Naive thymus-derived CD4-positive, alpha-beta T cell (primary cell): ENCODE data around the gene CD200. TPM values are rescaled to one million over a fixed set of nuclear protein-coding genes. Genes with fewer than 3 reads are reported as not detected.
"Not testable (repeated sequence)": the region's sequence is repeated elsewhere in the genome, so short reads cannot be mapped to it uniquely, and the experiment has no call there.

Experiments used
- ATAC-seq: fragments of 150-1000 bp; cut with Tn5 transposase; 2 replicates; pipeline ENCODE4 v1.10.0; 2021; ENCODE audit warnings: mild to moderate bottlenecking, moderate library complexity
- CTCF ChIA-PET: fragments of 350-600 bp; sonication (Branson Sonifier 250); formaldehyde crosslinking; loops from one replicate; lab custom pipeline; 2021; ENCODE audit warnings: antibody characterized with exemption; lab: Charles Lee
- POLR2A ChIA-PET: fragments of 350-600 bp; sonication (Branson Sonifier 250); formaldehyde crosslinking; loops from one replicate; lab custom pipeline; 2021; ENCODE audit warnings: antibody characterized with exemption, inconsistent platforms; lab: Charles Lee
- DNase-seq, 9 donors: peaks; one replicate each; pipeline versions ENCODE4 v3.0.0 to v3.0.0-alpha.2; 2020 to 2022; ENCODE audit warnings: mixed read lengths in 1 of 9
- H3K27ac ChIP-seq: one replicate; pipeline ENCODE4 v1.7.0; 2013; ENCODE audit warnings: mild to moderate bottlenecking, low read depth, low read length, moderate library complexity
- H3K27me3 ChIP-seq, 2 donors: one replicate each; pipeline ENCODE4 v1.7.0; 2013; ENCODE audit warnings: low read length in 2 of 2, mild to moderate bottlenecking in 2 of 2, moderate library complexity in 2 of 2; ENCODE audit not compliant: control insufficient read depth in 2 of 2, insufficient read depth in 2 of 2
- H3K36me3 ChIP-seq, 3 experiments: 1 replicate in 2 of 3; 2 replicates in 1 of 3; pipeline ENCODE4 v1.7.0; 2013; ENCODE audit warnings: low read length in 3 of 3, mild to moderate bottlenecking in 3 of 3, moderate library complexity in 1 of 3; ENCODE audit not compliant: insufficient read depth in 3 of 3, control insufficient read depth in 2 of 3
- H3K4me1 ChIP-seq, 2 donors: one replicate each; pipeline ENCODE4 v1.7.0; 2013; ENCODE audit warnings: low read length in 2 of 2, mild to moderate bottlenecking in 2 of 2, moderate library complexity in 1 of 2; ENCODE audit not compliant: control insufficient read depth in 2 of 2, insufficient read depth in 2 of 2
- H3K4me3 ChIP-seq: 2 replicates; pipeline ENCODE4 v1.7.0; 2013; ENCODE audit warnings: mild to moderate bottlenecking, low read length
- H3K9me3 ChIP-seq, 3 experiments: 1 replicate in 2 of 3; 2 replicates in 1 of 3; pipeline ENCODE4 v1.7.0; 2013; ENCODE audit warnings: low read length in 3 of 3; ENCODE audit not compliant: control insufficient read depth in 2 of 3
- H3K27ac Mint-ChIP-seq, 9 donors: one replicate each; pipeline ENCODE4 v1.8.0; 2020 to 2022; ENCODE audit warnings: mixed read lengths in 9 of 9, mild to moderate bottlenecking in 8 of 9, moderate library complexity in 5 of 9, inconsistent platforms in 2 of 9
- H3K27me3 Mint-ChIP-seq, 5 donors: one replicate each; pipeline ENCODE4 v1.8.0; 2021 to 2022; ENCODE audit warnings: mixed read lengths in 5 of 5, mild to moderate bottlenecking in 1 of 5
- H3K36me3 Mint-ChIP-seq, 5 donors: one replicate each; pipeline ENCODE4 v1.8.0; 2020 to 2022; ENCODE audit warnings: mixed read lengths in 5 of 5, mild to moderate bottlenecking in 3 of 5, inconsistent platforms in 1 of 5
- H3K4me1 Mint-ChIP-seq, 7 donors: one replicate each; pipeline ENCODE4 v1.8.0; 2020 to 2022; ENCODE audit warnings: mixed read lengths in 7 of 7, mild to moderate bottlenecking in 3 of 7, inconsistent platforms in 1 of 7
- H3K4me3 Mint-ChIP-seq, 10 donors: one replicate each; pipeline ENCODE4 v1.8.0; 2020 to 2022; ENCODE audit warnings: mild to moderate bottlenecking in 10 of 10, mixed read lengths in 10 of 10, moderate library complexity in 6 of 10, inconsistent platforms in 2 of 10
- H3K9me3 Mint-ChIP-seq, 11 donors: one replicate each; pipeline ENCODE4 v1.8.0; 2020 to 2022; ENCODE audit warnings: mixed read lengths in 11 of 11, mild to moderate bottlenecking in 4 of 11, inconsistent platforms in 1 of 11, moderate library complexity in 1 of 11
- intact Hi-C, 2 donors: fragments of 100-400 bp; cut with micrococcal nuclease; formaldehyde crosslinking; loops; one replicate each; pipeline ENCODE4 v1.15.1; 2023
- polyA plus RNA-seq, 2 donors: library from polyadenylated mRNA; unstranded; fragments of 300-500 nt; fragmentation: Illumina TruSeq; gene quantifications; one replicate each; pipeline ENCODE4 v1.2.3, GENCODE V29; 2021
- total RNA-seq, 6 experiments: library from RNA in 5 of 6; stranded (reverse) in 5 of 6; gene quantifications; 1 replicate in 5 of 6; 2 replicates in 1 of 6; pipeline ENCODE4 v1.2.3 and lab custom pipeline; 2021 to 2026

Gene CD200
- total and polyA plus RNA-seq, 7 experiments from 2014 or later, result 2.5 to 9.1 (median 2.9) TPM

- H3K27me3 ChIP-seq, result no peaks in the 10 kb centered on the region
- ChIA-PET POLR2A (no interaction called here), CTCF (no interaction called here)
- no peaks in the 10 kb centered on the region for H3K9me3 ChIP-seq
- no peak overlapping the region for H3K27ac Mint-ChIP-seq
- no peak for ATAC-seq
- peaks cover 0 to 5% of the 10 kb centered on the region in 2 donors for H3K4me1 ChIP-seq
- peak overlapping the region in 1 of 10 donors; percentile 8 for H3K4me3 Mint-ChIP-seq
- no peak for DNase-seq
- peaks cover 0 to 5% (median 0%) of the 10 kb centered on the region in 11 donors for H3K9me3 Mint-ChIP-seq
- no peaks in the 10 kb centered on the region for H3K27me3 Mint-ChIP-seq
- peaks cover 0 to 12% (median 0%) of the 10 kb centered on the region in 5 donors for H3K36me3 Mint-ChIP-seq
- peaks cover 13 to 37% (median 24%) of the 10 kb centered on the region in 7 donors for H3K4me1 Mint-ChIP-seq
- H3K36me3 ChIP-seq, result no peaks in the 10 kb centered on the region
- intact Hi-C loops, result no loop called here
- H3K27ac ChIP-seq, result no peak overlapping the region
- H3K4me3 ChIP-seq, result no peak overlapping the region
These were observed 43.4 kb downstream of the CD200 start for GRCh38 chr3:112376241-112376911.

GRCh38 chr3:112376992-112377391, 44.0 kb downstream of the CD200 start:
- DNase-seq (no peak), ATAC-seq (peak; percentile 76)
- H3K27me3 Mint-ChIP-seq, result no peaks in the 10 kb centered on the region
- Histone ChIP-seq H3K27me3 (no peaks in the 10 kb centered on the region), H3K27ac (no peak overlapping the region), H3K4me1 (peaks cover 0 to 5% of the 10 kb centered on the region in 2 donors), H3K9me3 (no peaks in the 10 kb centered on the region), H3K4me3 (no peak overlapping the region), H3K36me3 (no peaks in the 10 kb centered on the region)
- H3K36me3 Mint-ChIP-seq, result peaks cover 0 to 10% (median 0%) of the 10 kb centered on the region in 5 donors
- ChIA-PET CTCF (no interaction called here), POLR2A (interaction anchor here (0.7 kb wide), 1 partner anchor 120 kb away, joined by 3 read pairs; no protein-coding TSS in a partner anchor)
- H3K9me3 Mint-ChIP-seq, result peaks cover 0 to 5% (median 0%) of the 10 kb centered on the region in 11 donors
- intact Hi-C loops, result no loop called here
- no peak overlapping the region for H3K27ac Mint-ChIP-seq
- peaks cover 13 to 30% (median 20%) of the 10 kb centered on the region in 7 donors for H3K4me1 Mint-ChIP-seq
- no peak overlapping the region for H3K4me3 Mint-ChIP-seq

- H3K27me3 ChIP-seq, result no peaks in the 10 kb centered on the region
- ChIA-PET POLR2A (interaction anchor here (0.7 kb wide), 1 partner anchor 120 kb away, joined by 3 read pairs; no protein-coding TSS in a partner anchor), CTCF (no interaction called here)
- H3K27me3 Mint-ChIP-seq, result no peaks in the 10 kb centered on the region
- H3K4me3 ChIP-seq, result no peak overlapping the region
- no peaks in the 10 kb centered on the region for H3K9me3 ChIP-seq
- peaks cover 0 to 5% (median 0%) of the 10 kb centered on the region in 11 donors for H3K9me3 Mint-ChIP-seq
- no peak overlapping the region for H3K27ac ChIP-seq
- H3K27ac Mint-ChIP-seq, result no peak overlapping the region
- intact Hi-C loops, result no loop called here
- peaks cover 0 to 9% (median 0%) of the 10 kb centered on the region in 5 donors for H3K36me3 Mint-ChIP-seq
- no peak overlapping the region for H3K4me3 Mint-ChIP-seq
- H3K4me1 Mint-ChIP-seq, result peaks cover 17 to 27% (median 22%) of the 10 kb centered on the region in 7 donors
- ATAC-seq, result no peak
- H3K4me1 ChIP-seq, result peaks cover 0 to 5% of the 10 kb centered on the region in 2 donors
- no peaks in the 10 kb centered on the region for H3K36me3 ChIP-seq
- DNase-seq, result no peak
These were observed 44.7 kb downstream of the CD200 start for GRCh38 chr3:112377568-112378071.

- H3K4me1 ChIP-seq, H3K27me3 Mint-ChIP-seq, H3K4me3 ChIP-seq, H3K27me3 ChIP-seq, CTCF ChIA-PET, ATAC-seq, H3K27ac Mint-ChIP-seq, DNase-seq, H3K27ac ChIP-seq, H3K9me3 ChIP-seq, H3K9me3 Mint-ChIP-seq, intact Hi-C loops, H3K36me3 ChIP-seq, POLR2A ChIA-PET, H3K4me3 Mint-ChIP-seq, H3K36me3 Mint-ChIP-seq: not testable (repeated sequence)
- H3K4me1 Mint-ChIP-seq, result peaks cover 17 to 28% (median 22%) of the 10 kb centered on the region in 7 donors
These were observed 45.4 kb downstream of the CD200 start for GRCh38 chr3:112378347-112378746.

- Histone ChIP-seq H3K27ac (no peak overlapping the region), H3K4me1 (no peaks in the 10 kb centered on the region), H3K4me3 (no peak overlapping the region), H3K36me3 (no peaks in the 10 kb centered on the region), H3K9me3 (no peaks in the 10 kb centered on the region), H3K27me3 (no peaks in the 10 kb centered on the region)
- H3K27ac Mint-ChIP-seq, result peak overlapping the region in 1 of 9 donors; percentile 2
- DNase-seq (no peak), ATAC-seq (peak; percentile 76)
- ChIA-PET POLR2A (no interaction called here), CTCF (no interaction called here)
- peaks cover 0 to 8% (median 0%) of the 10 kb centered on the region in 5 donors for H3K36me3 Mint-ChIP-seq
- H3K9me3 Mint-ChIP-seq, result peaks cover 0 to 3% (median 0%) of the 10 kb centered on the region in 11 donors
- peaks cover 9 to 20% (median 16%) of the 10 kb centered on the region in 7 donors for H3K4me1 Mint-ChIP-seq
- H3K27me3 Mint-ChIP-seq, result no peaks in the 10 kb centered on the region
- no peak overlapping the region for H3K4me3 Mint-ChIP-seq
- intact Hi-C loops, result no loop called here
These were observed 46.2 kb downstream of the CD200 start for GRCh38 chr3:112379020-112379690.

GRCh38 chr3:112381673-112382542, 49.0 kb downstream of the CD200 start:
- POLR2A ChIA-PET, result no interaction called here
- no peaks in the 10 kb centered on the region for H3K36me3 ChIP-seq
- DNase-seq, result no peak
- peaks cover 0 to 8% (median 0%) of the 10 kb centered on the region in 5 donors for H3K36me3 Mint-ChIP-seq
- ATAC-seq, result no peak
- intact Hi-C loops, result no loop called here
- no peak overlapping the region for H3K27ac Mint-ChIP-seq
- CTCF ChIA-PET, result no interaction called here
- H3K9me3 ChIP-seq, result no peaks in the 10 kb centered on the region
- H3K4me3 Mint-ChIP-seq, result no peak overlapping the region
- no peaks in the 10 kb centered on the region for H3K27me3 ChIP-seq
- H3K4me3 ChIP-seq, result no peak overlapping the region
- peaks cover 0 to 4% (median 0%) of the 10 kb centered on the region in 11 donors for H3K9me3 Mint-ChIP-seq
- H3K4me1 ChIP-seq, result no peaks in the 10 kb centered on the region
- H3K4me1 Mint-ChIP-seq, result peaks cover 6 to 25% (median 7%) of the 10 kb centered on the region in 7 donors
- no peaks in the 10 kb centered on the region for H3K27me3 Mint-ChIP-seq
- H3K27ac ChIP-seq, result no peak overlapping the region
